GM23338 (cell line): ENCODE results near the gene LCLAT1. TPM values are rescaled to one million over a fixed set of nuclear protein-coding genes. Genes with fewer than 3 reads are reported as not detected.

Experiments used
- ATAC-seq: fragments of 200-7000 bp; cut with Tn5 transposase; 3 replicates; pipeline ENCODE4 v1.9.1; 2020
- DNase-seq: peaks from one replicate; pipeline ENCODE4 v3.0.0-alpha.2; 2015; ENCODE audit warnings: low spot score
- H2AFZ ChIP-seq: fragments of 200-600 bp; sonication (generic); 2 replicates; pipeline ENCODE4 v1.8.0; 2016; ENCODE audit warnings: antibody characterized with exemption, mild to moderate bottlenecking, moderate library complexity
- H3F3A ChIP-seq: fragments of 200-600 bp; sonication (generic); replicated peaks from 2 replicates; pipeline ENCODE4 v1.8.0; 2017; ENCODE audit warnings: antibody characterized with exemption, mixed run types, low read depth
- H3K27ac ChIP-seq: fragments of 200-600 bp; sonication (generic); 2 replicates; pipeline ENCODE4 v1.6.1; 2016; ENCODE audit warnings: low read depth
- H3K27me3 ChIP-seq: fragments of 200-600 bp; sonication (generic); 2 replicates; pipeline ENCODE4 v1.8.0; 2016; ENCODE audit warnings: mild to moderate bottlenecking, mixed run types, moderate library complexity; ENCODE audit not compliant: insufficient read depth
- H3K36me3 ChIP-seq: fragments of 200-600 bp; sonication (generic); 2 replicates; pipeline ENCODE4 v1.8.0; 2016; ENCODE audit warnings: mild to moderate bottlenecking; ENCODE audit not compliant: insufficient read depth
- H3K4me1 ChIP-seq: fragments of 200-600 bp; sonication (generic); 2 replicates; pipeline ENCODE4 v1.8.0; 2016; ENCODE audit warnings: mild to moderate bottlenecking, moderate library complexity; ENCODE audit not compliant: insufficient read depth
- H3K4me2 ChIP-seq: fragments of 200-600 bp; sonication (generic); 2 replicates; pipeline ENCODE4 v1.7.1; 2017; ENCODE audit warnings: mixed run types
- H3K4me3 ChIP-seq: fragments of 200-600 bp; sonication (generic); 2 replicates; pipeline ENCODE4 v1.6.1; 2016; ENCODE audit warnings: mixed run types
- H3K79me2 ChIP-seq: fragments of 200-600 bp; sonication (generic); replicated peaks from 2 replicates; pipeline ENCODE4 v1.8.0; 2017; ENCODE audit warnings: mild to moderate bottlenecking; ENCODE audit not compliant: insufficient read depth
- H3K9me2 ChIP-seq: fragments of 200-600 bp; sonication (generic); 2 replicates; pipeline ENCODE4 v1.8.0; 2017; ENCODE audit not compliant: insufficient read depth
- H4K20me1 ChIP-seq: fragments of 200-600 bp; sonication (generic); replicated peaks from 2 replicates; pipeline ENCODE4 v1.8.0; 2017; ENCODE audit warnings: mild to moderate bottlenecking; ENCODE audit not compliant: insufficient read depth
- H3K27ac Mint-ChIP-seq: 2 replicates; pipeline ENCODE4 v1.8.0; 2020; ENCODE audit warnings: inconsistent platforms, mild to moderate bottlenecking, moderate library complexity, mixed read lengths
- H3K27me3 Mint-ChIP-seq: 3 replicates; pipeline ENCODE4 v1.8.0; 2022; ENCODE audit warnings: low read depth, mild to moderate bottlenecking, moderate library complexity, mixed read lengths, inconsistent platforms; ENCODE audit not compliant: insufficient read depth, poor library complexity
- H3K36me3 Mint-ChIP-seq: 3 replicates; pipeline ENCODE4 v1.8.0; 2021; ENCODE audit warnings: low read depth, mild to moderate bottlenecking, inconsistent platforms, moderate library complexity, mixed read lengths
- H3K4me1 Mint-ChIP-seq: 3 replicates; pipeline ENCODE4 v1.8.0; 2020; ENCODE audit warnings: mild to moderate bottlenecking, inconsistent platforms, mixed read lengths
- H3K4me3 Mint-ChIP-seq: 3 replicates; pipeline ENCODE4 v1.8.0; 2021; ENCODE audit warnings: moderate library complexity, mild to moderate bottlenecking, inconsistent platforms, mixed read lengths
- H3K9me3 Mint-ChIP-seq: 3 replicates; pipeline ENCODE4 v1.8.0; 2020; ENCODE audit warnings: moderate library complexity, mild to moderate bottlenecking, inconsistent platforms, mixed read lengths
- CREB1 ChIP-seq: fragments of 250-450 bp; sonication (Bioruptor Pico); IDR thresholded peaks from 2 replicates; pipeline ENCODE4 v1.5.0; 2020; ENCODE audit warnings: low read depth, mild to moderate bottlenecking, moderate library complexity
- CTCF ChIP-seq, 2 experiments: fragments of 200-600 bp in 1 of 2; sonication (generic) in 1 of 2; conservative IDR thresholded peaks; 2 replicates each; pipeline versions ENCODE4 v1.5.1 to v1.6.1; 2016 to 2017; ENCODE audit warnings: antibody characterized with exemption in 2 of 2, low read depth in 2 of 2, mild to moderate bottlenecking in 2 of 2, moderate library complexity in 1 of 2
- ETS1 ChIP-seq: IDR thresholded peaks from 2 replicates; pipeline ENCODE4 v1.6.1; 2016; ENCODE audit warnings: antibody characterized with exemption
- EZH2 ChIP-seq: fragments of 200-600 bp; sonication (generic); IDR thresholded peaks from one replicate; pipeline ENCODE4 v1.8.0; 2017; ENCODE audit warnings: antibody characterized with exemption, mild to moderate bottlenecking, low read depth; ENCODE audit not compliant: unreplicated experiment
- EZH2phosphoT487 ChIP-seq: fragments of 200-600 bp; sonication (generic); IDR thresholded peaks from one replicate; pipeline ENCODE4 v1.8.1; 2018; ENCODE audit warnings: antibody characterized with exemption; ENCODE audit not compliant: unreplicated experiment
- JUNB ChIP-seq: IDR thresholded peaks from one replicate; pipeline ENCODE4 v1.6.1; 2016; ENCODE audit warnings: antibody characterized with exemption; ENCODE audit not compliant: unreplicated experiment
- NANOG ChIP-seq: IDR thresholded peaks from 2 replicates; pipeline ENCODE4 v1.6.1; 2016; ENCODE audit warnings: antibody characterized with exemption, borderline replicate concordance
- POLR2AphosphoS5 ChIP-seq: IDR thresholded peaks from 2 replicates; pipeline ENCODE4 v1.6.1; 2016; ENCODE audit warnings: antibody characterized with exemption, low read depth
- REST ChIP-seq: IDR thresholded peaks from one replicate; pipeline ENCODE4 v1.6.1; 2018; ENCODE audit warnings: antibody characterized with exemption; ENCODE audit not compliant: unreplicated experiment
- STAT1 ChIP-seq: IDR thresholded peaks from one replicate; pipeline ENCODE4 v1.6.1; 2016; ENCODE audit warnings: antibody characterized with exemption; ENCODE audit not compliant: unreplicated experiment
- ZNF114 ChIP-seq: fragments of 250-450 bp; sonication (Bioruptor Pico); IDR thresholded peaks from 2 replicates; pipeline ENCODE4 v1.5.0; 2020; ENCODE audit warnings: mild to moderate bottlenecking, moderate library complexity
- ZNF331 ChIP-seq: fragments of 250-450 bp; sonication (Bioruptor Pico); IDR thresholded peaks from 2 replicates; pipeline ENCODE4 v1.5.0; 2020; ENCODE audit warnings: low read depth, mild to moderate bottlenecking, moderate library complexity
- ZNF462 ChIP-seq: fragments of 250-450 bp; sonication (Bioruptor Pico); IDR thresholded peaks from 2 replicates; pipeline ENCODE4 v1.5.0; 2020; ENCODE audit warnings: mild to moderate bottlenecking, moderate library complexity
- polyA plus RNA-seq: library from polyadenylated mRNA; unstranded; fragments of >200 nt; fragmentation: Nextera tagmentation; extraction: Ambion mirVana; gene quantifications from 2 replicates; pipeline ENCODE4 v1.2.1, GENCODE V29; 2016
- total RNA-seq: library from RNA; depleted of rRNA; stranded (reverse); fragments of >200 nt; shearing (Covaris generic); gene quantifications from 2 replicates; pipeline ENCODE4 v1.2.3, GENCODE V29; 2014

The LCLAT1 gene
- total and polyA plus RNA-seq, 2 experiments from 2014 or later: 11.5 to 30.1 TPM

GRCh38 chr2:30662268-30663131 lies 215.5 kb downstream of the LCLAT1 start:
- no peak overlapping the region for H3K4me2 ChIP-seq
- H3K27me3 ChIP-seq: no peaks in the 10 kb centered on the region
- DNase-seq (no peak), ATAC-seq (no peak)
- no peak overlapping the region for H2AFZ ChIP-seq
- H3K4me1 Mint-ChIP-seq: no peaks in the 10 kb centered on the region
- no peak overlapping the region for H3K27ac ChIP-seq
- H3K4me1 ChIP-seq: no peaks in the 10 kb centered on the region
- no peaks in the 10 kb centered on the region; the same call in 2 of the 3 replicates for H3K36me3 Mint-ChIP-seq
- no peaks in the 10 kb centered on the region for H3K79me2 ChIP-seq
- H3K36me3 ChIP-seq: no peaks in the 10 kb centered on the region
- peaks cover 19% of the 10 kb centered on the region; the same call in 1 of the 2 replicates for H3K9me2 ChIP-seq
- H3K4me3 ChIP-seq: no peak overlapping the region
- H3F3A ChIP-seq: no peaks in the 10 kb centered on the region
- no peak overlapping the region for H3K4me3 Mint-ChIP-seq
- no peaks in the 10 kb centered on the region for H3K27me3 Mint-ChIP-seq
- no peaks in the 10 kb centered on the region for H4K20me1 ChIP-seq
- H3K27ac Mint-ChIP-seq: no peak overlapping the region
- H3K9me3 Mint-ChIP-seq: no peaks in the 10 kb centered on the region; the same call in 2 of the 3 replicates
- TF ChIP-seq REST (no peak), ETS1 (no peak), EZH2 (no peak), ZNF462 (no peak), POLR2AphosphoS5 (no peak), ZNF114 (no peak), JUNB (no peak), STAT1 (no peak), EZH2phosphoT487 (no peak), ZNF331 (CRISPR knock-in tag) (no peak), NANOG (no peak), CREB1 (CRISPR knock-in tag) (no peak), CTCF (conservative IDR thresholded peaks at IDR 0.05; ENCODE audit: low read depth in 2 of 2) (no peak)
